Breast epithelium (tissue), 3 donors: ENCODE data around the gene BDKRB2.

Experiments
- POLR2A ChIP-seq: fragments of 450-650 bp; IDR thresholded peaks from one replicate; pipeline ENCODE4 v1.6.1; 2016; ENCODE audit warnings: antibody characterized with exemption, mild to moderate bottlenecking, moderate library complexity
- TF ChIP-seq, protein P1 (sequence below), 3 donors: fragments of 450-650 bp; IDR thresholded peaks; one replicate each; pipeline ENCODE4 v1.5.1; 2016 to 2017; ENCODE audit warnings: antibody characterized with exemption in 3 of 3, mild to moderate bottlenecking in 3 of 3, moderate library complexity in 3 of 3

DNA sequence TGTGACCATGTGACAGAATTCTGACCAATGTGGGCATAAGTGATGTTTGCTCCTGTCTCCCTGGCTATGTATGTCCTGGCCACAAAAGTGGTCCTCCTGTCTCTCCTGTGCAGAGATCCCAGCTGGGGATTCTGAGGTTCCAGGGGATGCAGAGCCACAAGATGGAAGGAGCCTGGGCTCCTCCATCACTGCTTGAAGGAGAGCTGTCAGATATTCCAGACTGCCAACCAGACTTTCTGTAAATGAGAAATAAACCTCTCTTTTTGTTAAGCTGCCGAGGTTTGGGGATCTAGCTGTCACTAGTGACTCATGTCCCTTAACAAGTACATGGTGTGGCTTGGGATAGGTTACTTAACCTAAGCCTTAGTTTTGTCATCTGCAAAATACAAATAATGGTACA lies 73.3 kb downstream of the BDKRB2 start:
- TF ChIP-seq, protein P1, sequence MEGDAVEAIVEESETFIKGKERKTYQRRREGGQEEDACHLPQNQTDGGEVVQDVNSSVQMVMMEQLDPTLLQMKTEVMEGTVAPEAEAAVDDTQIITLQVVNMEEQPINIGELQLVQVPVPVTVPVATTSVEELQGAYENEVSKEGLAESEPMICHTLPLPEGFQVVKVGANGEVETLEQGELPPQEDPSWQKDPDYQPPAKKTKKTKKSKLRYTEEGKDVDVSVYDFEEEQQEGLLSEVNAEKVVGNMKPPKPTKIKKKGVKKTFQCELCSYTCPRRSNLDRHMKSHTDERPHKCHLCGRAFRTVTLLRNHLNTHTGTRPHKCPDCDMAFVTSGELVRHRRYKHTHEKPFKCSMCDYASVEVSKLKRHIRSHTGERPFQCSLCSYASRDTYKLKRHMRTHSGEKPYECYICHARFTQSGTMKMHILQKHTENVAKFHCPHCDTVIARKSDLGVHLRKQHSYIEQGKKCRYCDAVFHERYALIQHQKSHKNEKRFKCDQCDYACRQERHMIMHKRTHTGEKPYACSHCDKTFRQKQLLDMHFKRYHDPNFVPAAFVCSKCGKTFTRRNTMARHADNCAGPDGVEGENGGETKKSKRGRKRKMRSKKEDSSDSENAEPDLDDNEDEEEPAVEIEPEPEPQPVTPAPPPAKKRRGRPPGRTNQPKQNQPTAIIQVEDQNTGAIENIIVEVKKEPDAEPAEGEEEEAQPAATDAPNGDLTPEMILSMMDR (IDR thresholded peaks at IDR 0.05), result no peak
- TF ChIP-seq POLR2A, result no peak
